Adrenal gland (tissue), 12 donors: ENCODE data around the gene RETREG3. TPM values are rescaled to one million over a fixed set of nuclear protein-coding genes. Genes with fewer than 3 reads are reported as not detected.
"Not testable (repeated sequence)": the region's sequence is repeated elsewhere in the genome, so short reads cannot be mapped to it uniquely, and the experiment has no call there.

Experiments used
- DNase-seq, 7 donors: peaks; one replicate each; pipeline ENCODE4 v3.0.0-alpha.2; 2019 to 2020
- H3K27ac ChIP-seq, 5 donors: fragments of 200-600 bp; sonication (generic) in 4 of 5; 1 replicate in 3 of 5; 2 replicates in 2 of 5; pipeline versions ENCODE4 v1.5.1 to v1.8.0; 2016 to 2020; ENCODE audit warnings: mild to moderate bottlenecking in 1 of 5
- H3K27me3 ChIP-seq: fragments of 200-600 bp; 2 replicates; pipeline ENCODE4 v1.8.0; 2021
- H3K36me3 ChIP-seq, 2 donors: fragments of 200-600 bp; replicated peaks in 1 of 2; 1 replicate in 1 of 2; 2 replicates in 1 of 2; pipeline versions ENCODE4 v1.5.1 to v1.8.0; 2018 to 2022
- H3K4me1 ChIP-seq, 2 donors: fragments of 200-600 bp; replicated peaks in 1 of 2; 1 replicate in 1 of 2; 2 replicates in 1 of 2; pipeline versions ENCODE4 v1.5.1 to v1.8.0; 2018 to 2021
- H3K4me3 ChIP-seq, 4 donors: fragments of 200-600 bp; sonication (generic) in 3 of 4; one replicate each; pipeline ENCODE4 v1.5.1; 2016 to 2018
- H3K9me3 ChIP-seq, 3 donors: fragments of 200-600 bp; sonication (generic) in 1 of 3; replicated peaks in 1 of 3; 1 replicate in 2 of 3; 2 replicates in 1 of 3; pipeline versions ENCODE4 v1.5.1 to v1.8.0; 2016 to 2021
- CTCF ChIP-seq, 6 experiments: fragments of 450-650 bp in 4 of 6; fragments of 200-600 bp in 2 of 6; sonication (generic) in 1 of 6; IDR thresholded peaks; 1 replicate in 5 of 6; 2 replicates in 1 of 6; pipeline versions ENCODE4 v1.5.1 to v1.8.0; 2016 to 2021; ENCODE audit warnings: antibody characterized with exemption in 6 of 6, mild to moderate bottlenecking in 2 of 6, moderate library complexity in 1 of 6
- POLR2A ChIP-seq, 2 donors: fragments of 450-650 bp; IDR thresholded peaks; one replicate each; pipeline ENCODE4 v1.6.1; 2017; ENCODE audit warnings: antibody characterized with exemption in 2 of 2, mild to moderate bottlenecking in 2 of 2, moderate library complexity in 1 of 2
- WGBS, 4 donors: extraction: QIAGEN DNeasy Blood & Tissue Kit in 2 of 4; methylation state at CpG; one replicate each; pipeline versions ENCODE4 v1.1.5 to v1.1.7; 2013 to 2017; 5-methylcytosine and 5-hydroxymethylcytosine counted together
- intact Hi-C, 2 donors: fragments of 100-400 bp; cut with DNase I; formaldehyde crosslinking; loops; one replicate each; pipeline versions ENCODE4 v1.14.1 to v1.15.0; 2022 to 2023
- polyA plus RNA-seq, 3 donors: library from polyadenylated mRNA; stranded (reverse); fragments of 200-250 nt in 2 of 3; fragments of 350-450 nt in 1 of 3; fragmentation: Illumina TruSeq in 1 of 3; extraction: RNeasy Lipid Tissue Mini Kit (QIAGEN cat#74804) in 1 of 3; gene quantifications; one replicate each; pipeline ENCODE4 v1.2.3, GENCODE V29; 2013 to 2014
- total RNA-seq, 9 donors: library from RNA; depleted of rRNA in 4 of 9; stranded (reverse); fragments of >200 nt in 4 of 9; fragments of 120-200 nt in 1 of 9; fragmentation: NEBNext Ultra II Directional in 1 of 9; extraction: Animal tissue kit (Norgen Biotek cat#: 25700) in 1 of 9; gene quantifications; one replicate each; pipeline versions ENCODE4 v1.1.0 to v1.2.4, GENCODE V29; 2013 to 2023
- donor health status: healthy with polysubstance abuse.
- donor health status: Bipolar disorder and iron deficiency.
- donor health status: DM: yes; HTN: yes; CAD: no.
- donor health status: DM: no; HTN: no; CAD: no.
- donor health status: DM: no; HTN: no; CAD: no.
- donor health status: DM: yes; HTN: yes; CAD: no.

The RETREG3 gene
- total and polyA plus RNA-seq, 12 donors = 27.1 to 167 (median 72.1) TPM

GRCh38 chr17:42544874-42545283, 64.3 kb downstream of the RETREG3 start:
- 55 to 73% (median 68%) methylated on average over 8 of the region's 8 CpGs for WGBS, 4 donors
- peaks cover 0 to 31% of the 10 kb centered on the region in 2 donors for H3K36me3 ChIP-seq
- intact Hi-C loops = no loop called here

GRCh38 chr17:42543190-42544079, 65.7 kb downstream of the RETREG3 start:
- Histone ChIP-seq H3K36me3 (peaks cover 0 to 45% of the 10 kb centered on the region in 2 donors), H3K4me1 (peaks cover 5 to 6% of the 10 kb centered on the region in 2 donors), H3K27ac (no peak overlapping the region), H3K9me3 (no peaks in the 10 kb centered on the region), H3K4me3 (no peak overlapping the region), H3K27me3 (no peaks in the 10 kb centered on the region)
- 93 to 97% (median 94%) methylated on average over 15 to 39 of the region's 39 CpGs for WGBS, 4 donors
- intact Hi-C loops = no loop called here
- TF ChIP-seq POLR2A (IDR thresholded peaks at IDR 0.05) (no peak), CTCF (IDR thresholded peaks at IDR 0.05) (no peak)
- DNase-seq = peak in 1 of 7 donors; percentile 25

More at GRCh38 chr17:42544874-42545283, 64.3 kb downstream of the RETREG3 start:
- H3K4me1 ChIP-seq = peaks cover 8 to 10% of the 10 kb centered on the region in 2 donors
- no peak overlapping the region for H3K27ac ChIP-seq
- no peak for TF ChIP-seq CTCF (IDR thresholded peaks at IDR 0.05)
- no peak for TF ChIP-seq POLR2A (IDR thresholded peaks at IDR 0.05)
- no peak for DNase-seq
- no peaks in the 10 kb centered on the region for H3K27me3 ChIP-seq
- no peak overlapping the region for H3K4me3 ChIP-seq
- no peaks in the 10 kb centered on the region for H3K9me3 ChIP-seq

- 77 to 80% (median 78%) methylated on average over 13 to 17 of the region's 17 CpGs for WGBS, 4 donors
- TF ChIP-seq CTCF (IDR thresholded peaks at IDR 0.05) = no peak
- TF ChIP-seq POLR2A (IDR thresholded peaks at IDR 0.05) = no peak
- H3K9me3 ChIP-seq = no peaks in the 10 kb centered on the region
Measured at GRCh38 chr17:42541041-42541833, 67.9 kb downstream of the RETREG3 start.

GRCh38 chr17:42540558-42540957, 68.6 kb downstream of the RETREG3 start:
- H3K27me3 ChIP-seq, DNase-seq, intact Hi-C loops, H3K9me3 ChIP-seq, H3K27ac ChIP-seq, H3K4me3 ChIP-seq: not testable (repeated sequence)
- Histone ChIP-seq H3K36me3 (peaks cover 0 to 49% of the 10 kb centered on the region in 2 donors), H3K4me1 (peaks cover 9 to 15% of the 10 kb centered on the region in 2 donors)
- WGBS, 4 donors = 89 to 96% (median 92%) methylated on average over 4 of the region's 4 CpGs

More at GRCh38 chr17:42541041-42541833, 67.9 kb downstream of the RETREG3 start:
- no peaks in the 10 kb centered on the region for H3K27me3 ChIP-seq
- no peak for DNase-seq
- H3K4me3 ChIP-seq = no peak overlapping the region
- H3K36me3 ChIP-seq = peaks cover 0 to 49% of the 10 kb centered on the region in 2 donors
- no peak overlapping the region for H3K27ac ChIP-seq
- H3K4me1 ChIP-seq = peaks cover 6 to 12% of the 10 kb centered on the region in 2 donors
- intact Hi-C loops = no loop called here
